GM21390 (cell line): Measurements from ENCODE around the gene OR10T2.
"Not testable (repeated sequence)": the region's sequence is repeated elsewhere in the genome, so short reads cannot be mapped to it uniquely, and the experiment has no call there.

Source experiments
- ATAC-seq: cut with Tn5 transposase; IDR thresholded peaks from one replicate; pipeline ENCODE4 v1.9.1; 2021; ENCODE audit not compliant: unreplicated experiment

The OR10T2 gene

DNA sequence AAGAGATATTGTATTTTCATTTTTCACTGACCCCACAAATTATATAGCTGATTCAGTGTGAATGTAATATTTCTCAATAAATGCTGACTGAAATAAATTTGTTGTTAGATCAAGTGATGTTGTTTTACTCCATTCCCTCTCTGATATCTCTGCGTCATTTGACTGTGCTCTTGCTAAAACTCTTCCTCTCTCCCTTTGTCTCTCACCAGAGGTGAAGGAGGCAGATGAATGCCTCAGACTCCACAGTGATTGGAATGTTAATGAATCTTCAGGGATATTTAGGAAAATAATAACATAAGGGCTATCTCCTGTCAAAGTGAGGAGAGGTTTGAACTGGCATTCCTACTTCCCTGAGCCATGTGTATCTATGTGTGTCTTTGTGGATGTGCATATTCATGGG is 41.8 kb downstream of the OR10T2 start:
- no peak for ATAC-seq

DNA sequence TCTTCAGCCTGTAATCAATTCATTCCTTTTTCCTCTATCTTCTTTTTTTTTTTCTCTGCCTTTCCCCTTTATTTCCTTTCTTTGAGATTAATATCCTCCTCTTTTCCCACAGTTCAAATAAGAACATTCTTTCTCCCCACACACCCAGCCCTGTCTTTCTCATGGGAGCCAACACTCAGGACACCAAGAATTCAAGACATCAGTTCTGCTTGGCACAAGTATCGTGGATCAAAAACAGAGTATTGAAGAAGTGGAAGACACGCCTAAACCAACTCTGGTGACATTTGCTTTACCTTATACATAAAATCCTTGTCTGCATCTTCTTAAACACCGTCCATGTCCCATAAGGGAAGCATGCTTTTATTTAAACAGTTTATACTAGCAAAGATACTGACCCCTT is 42.6 kb downstream of the OR10T2 start:
- no peak for ATAC-seq

DNA sequence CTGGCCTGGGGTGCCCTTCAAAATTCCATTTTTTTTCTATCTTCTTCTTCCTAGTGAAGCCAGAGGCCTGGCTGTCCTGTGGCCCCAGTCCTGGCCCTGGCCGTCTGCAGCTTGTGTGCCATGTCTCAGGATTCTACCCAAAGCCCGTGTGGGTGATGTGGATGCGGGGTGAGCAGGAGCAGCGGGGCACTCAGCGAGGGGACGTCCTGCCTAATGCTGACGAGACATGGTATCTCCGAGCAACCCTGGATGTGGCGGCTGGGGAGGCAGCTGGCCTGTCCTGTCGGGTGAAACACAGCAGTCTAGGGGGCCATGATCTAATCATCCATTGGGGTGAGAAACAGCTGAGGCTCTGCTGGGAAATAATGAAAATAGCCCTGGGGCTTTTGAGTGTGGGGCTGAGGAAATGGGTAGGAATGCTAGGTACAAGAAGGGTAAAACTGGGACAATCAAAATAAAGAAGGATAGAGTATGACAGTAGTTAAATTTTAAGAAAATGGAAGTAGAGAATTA is 43.4 kb downstream of the OR10T2 start:
- ATAC-seq = no peak

DNA sequence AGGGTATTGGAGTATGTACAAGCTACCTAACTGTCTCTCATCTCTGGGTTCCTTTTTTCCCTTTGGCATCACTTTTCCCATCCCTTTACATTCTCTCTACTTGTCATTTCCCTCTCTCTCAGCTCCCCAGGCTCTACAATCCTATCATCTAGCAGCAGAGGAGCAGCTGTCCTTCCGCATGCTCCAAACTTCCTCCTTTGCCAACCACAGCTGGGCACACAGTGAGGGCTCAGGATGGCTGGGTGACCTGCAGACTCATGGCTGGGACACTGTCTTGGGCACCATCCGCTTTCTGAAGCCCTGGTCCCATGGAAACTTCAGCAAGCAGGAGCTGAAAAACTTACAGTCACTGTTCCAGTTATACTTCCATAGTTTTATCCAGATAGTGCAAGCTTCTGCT is 45.0 kb downstream of the OR10T2 start:
- ATAC-seq = no peak

DNA sequence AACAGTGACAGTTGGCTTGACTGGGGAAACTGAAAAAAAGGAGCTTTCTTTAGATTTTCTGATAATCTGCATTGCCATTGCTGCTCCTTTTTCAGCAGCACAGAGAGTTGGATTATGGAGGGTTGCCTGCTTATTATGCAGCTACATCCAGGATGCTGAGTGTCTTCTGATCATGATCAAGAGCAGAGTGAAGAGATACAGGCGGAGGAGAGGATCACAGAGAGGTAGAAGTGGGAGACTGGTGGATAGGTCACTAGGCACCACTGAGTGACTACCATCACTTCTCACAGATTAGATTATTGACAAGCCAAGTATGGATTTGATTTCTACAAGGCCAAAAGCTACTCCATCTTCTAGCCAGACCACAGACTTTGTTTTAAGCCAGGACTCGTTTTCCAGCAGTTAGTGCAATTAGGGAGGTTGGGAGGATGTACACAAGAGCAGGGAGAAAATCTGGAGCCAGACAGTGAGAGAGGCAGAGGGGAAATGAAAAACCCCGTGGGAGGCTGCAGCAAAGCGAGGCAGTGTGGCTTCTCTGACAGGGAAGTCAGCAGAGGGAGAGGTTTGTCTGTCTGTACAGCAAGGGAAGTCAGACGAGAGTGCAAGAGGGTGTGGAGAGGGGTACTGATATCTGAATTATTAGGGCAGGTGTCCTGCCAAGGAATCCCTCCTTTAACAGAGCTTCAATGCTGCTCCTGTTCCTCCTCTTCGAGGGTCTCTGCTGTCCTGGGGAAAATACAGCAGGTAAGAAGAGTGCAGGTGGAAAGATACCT is 45.8 kb downstream of the OR10T2 start, which contains the start of gene CD1E:
TSS of gene CD1E (plus strand) at position 592 of the 773 bp plus-strand sequence. CDS start at position 687, 95 bp downstream.
- ATAC-seq = no peak

DNA sequence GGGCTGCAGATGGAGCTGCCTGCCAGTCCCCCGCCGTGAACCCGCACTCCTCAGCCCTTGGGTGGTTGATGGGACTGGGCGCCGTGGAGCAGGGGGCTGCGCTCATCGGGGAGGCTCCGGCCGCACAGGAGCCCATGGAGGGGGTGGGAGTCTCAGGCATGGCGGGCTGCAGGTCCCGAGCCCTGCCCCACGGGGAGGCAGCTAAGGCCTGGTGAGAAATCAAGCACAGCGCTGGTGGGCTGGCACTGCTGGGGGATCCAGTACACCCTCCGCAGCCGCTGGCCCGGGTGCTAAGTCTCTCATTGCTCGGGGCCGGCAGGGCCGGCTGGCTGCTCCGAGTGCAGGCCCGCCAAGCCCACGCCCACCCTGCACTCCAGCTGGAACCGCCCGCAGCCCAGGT is 50.3 kb downstream of the OR10T2 start:
- ATAC-seq = not testable (repeated sequence)
